PC-3 (cell line): ENCODE data around the gene KCNQ4. TPM values are rescaled to one million over a fixed set of nuclear protein-coding genes. Genes with fewer than 3 reads are reported as not detected.

Experiments
- ATAC-seq: fragments of 200-7000 bp; cut with Tn5 transposase; 2 replicates; pipeline ENCODE4 v1.9.1; 2020; ENCODE audit warnings: mild to moderate bottlenecking, moderate library complexity
- BruUV-seq: library from RNA; stranded (reverse); fragments of 400-500 nt; replicated peaks from 2 replicates; lab custom pipeline; 2021; lab: Mats Ljungman, UMichigan
- CTCF ChIA-PET: fragments of 300-600 bp; sonication (Branson Sonifier 250); formaldehyde crosslinking; loops from one replicate; lab custom pipeline; 2022; ENCODE audit warnings: antibody characterized with exemption; lab: Charles Lee
- POLR2A ChIA-PET: fragments of 300-600 bp; sonication (Branson Sonifier 250); formaldehyde crosslinking; loops from one replicate; lab custom pipeline; 2022; ENCODE audit warnings: antibody characterized with exemption; ENCODE audit not compliant: unreplicated experiment; lab: Charles Lee
- DNase-seq: peaks from one replicate; pipeline ENCODE4 v3.0.0-alpha.2; 2015
- H2AFZ ChIP-seq: fragments of 300-600 bp; sonication (generic); 2 replicates; pipeline ENCODE4 v1.6.0; 2016; ENCODE audit warnings: antibody characterized with exemption, low read length
- H3F3A ChIP-seq: fragments of 300-600 bp; sonication (generic); one replicate; pipeline ENCODE4 v1.6.0; 2017; ENCODE audit warnings: antibody characterized with exemption, low read length, control low read depth, mild to moderate bottlenecking; ENCODE audit not compliant: unreplicated experiment
- H3K27ac ChIP-seq: fragments of 300-600 bp; sonication (generic); 2 replicates; pipeline ENCODE4 v1.5.1; 2016; ENCODE audit warnings: mild to moderate bottlenecking, low read length
- H3K27me3 ChIP-seq: fragments of 300-600 bp; sonication (generic); 2 replicates; pipeline ENCODE4 v1.6.1; 2016; ENCODE audit warnings: low read length, mixed read lengths
- H3K36me3 ChIP-seq: fragments of 300-600 bp; sonication (generic); 2 replicates; pipeline ENCODE4 v1.6.1; 2016; ENCODE audit warnings: low read depth, mixed run types, low read length, mixed read lengths
- H3K4me1 ChIP-seq: fragments of 300-600 bp; sonication (generic); 2 replicates; pipeline ENCODE4 v1.5.1; 2016; ENCODE audit warnings: low read length; ENCODE audit not compliant: insufficient read depth
- H3K4me2 ChIP-seq: fragments of 300-600 bp; sonication (generic); 2 replicates; pipeline ENCODE4 v1.6.0; 2016; ENCODE audit warnings: low read length
- H3K4me3 ChIP-seq: fragments of 300-600 bp; sonication (generic); 2 replicates; pipeline ENCODE4 v1.5.1; 2016; ENCODE audit warnings: mild to moderate bottlenecking, low read length, mixed read lengths
- H3K79me2 ChIP-seq: fragments of 300-600 bp; sonication (generic); 2 replicates; pipeline ENCODE4 v1.6.1; 2017; ENCODE audit warnings: low read length, mixed read lengths
- H3K9ac ChIP-seq: fragments of 300-600 bp; sonication (generic); 2 replicates; pipeline ENCODE4 v1.6.0; 2016; ENCODE audit warnings: mild to moderate bottlenecking, low read length
- H3K9me2 ChIP-seq: fragments of 300-600 bp; sonication (generic); replicated peaks from 2 replicates; pipeline ENCODE4 v1.6.1; 2016; ENCODE audit warnings: mixed run types, low read length, mixed read lengths
- H3K9me3 ChIP-seq: fragments of 300-600 bp; sonication (generic); 2 replicates; pipeline ENCODE4 v1.6.1; 2016; ENCODE audit warnings: low read length, mixed read lengths
- H4K20me1 ChIP-seq: fragments of 300-600 bp; sonication (generic); 2 replicates; pipeline ENCODE4 v1.6.1; 2016; ENCODE audit warnings: low read length, mixed read lengths
- CTCF ChIP-seq: fragments of 300-600 bp; sonication (generic); conservative IDR thresholded peaks from 2 replicates; pipeline ENCODE4 v1.5.1; 2017; ENCODE audit warnings: antibody characterized with exemption, low read depth, mild to moderate bottlenecking, low read length
- EZH2 ChIP-seq: fragments of 300-600 bp; sonication (generic); IDR thresholded peaks from one replicate; pipeline ENCODE4 v1.6.1; 2017; ENCODE audit warnings: antibody characterized with exemption, mild to moderate bottlenecking, low read length; ENCODE audit not compliant: unreplicated experiment
- EZH2phosphoT487 ChIP-seq: fragments of 300-600 bp; sonication (generic); IDR thresholded peaks from 2 replicates; pipeline ENCODE4 v1.6.1; 2018; ENCODE audit warnings: mild to moderate bottlenecking, antibody characterized with exemption, low read length, borderline replicate concordance
- intact Hi-C: fragments of 100-400 bp; cut with micrococcal nuclease; formaldehyde crosslinking; loops from 2 replicates; pipeline ENCODE4 v1.9.0; 2023
- total RNA-seq: library from RNA; depleted of rRNA; stranded (reverse); fragments of >200 nt; gene quantifications from 2 replicates; pipeline ENCODE4 v1.2.3, GENCODE V29; 2014

KCNQ4 gene
- total RNA-seq, 1 experiment from 2014 or later, result 2.5 TPM

GRCh38 chr1:40782371-40782956 is 1.1 kb upstream of the KCNQ4 start:
- Histone ChIP-seq H4K20me1 (no peaks in the 10 kb centered on the region), H3K27ac (no peak overlapping the region), H3K9me2 (no peaks in the 10 kb centered on the region), H3K9ac (no peak overlapping the region), H3K4me2 (peak overlapping the region; percentile 96), H3K79me2 (no peaks in the 10 kb centered on the region), H3K36me3 (no peaks in the 10 kb centered on the region), H3F3A (no peaks in the 10 kb centered on the region), H3K4me1 (peaks cover 10% of the 10 kb centered on the region), H3K9me3 (no peaks in the 10 kb centered on the region), H3K4me3 (peak overlapping the region; percentile 67), H3K27me3 (no peaks in the 10 kb centered on the region), H2AFZ (peak overlapping the region; percentile 84; the same call in 1 of the 2 replicates)
- POLR2A ChIA-PET, result no interaction called here
- TF ChIP-seq EZH2phosphoT487 (no peak), CTCF (0 out of 2 replicates have a peak, but pooled peaks have one; percentile 20), EZH2 (no peak)
- ATAC-seq, result peak; percentile 25
- DNase-seq, result no peak
- intact Hi-C loops, result no loop called here
- no TSS peak for BruUV-seq
- CTCF ChIA-PET, result no interaction called here

GRCh38 chr1:40784141-40784770 is 669 bp downstream of the KCNQ4 start:
- peak overlapping the region; percentile 59 for H3K4me3 ChIP-seq
- ChIA-PET CTCF (no interaction called here), POLR2A (interaction anchor here (0.7 kb wide), 1 partner anchor 91 kb away, joined by 4 read pairs; no protein-coding TSS in a partner anchor)
- no peaks in the 10 kb centered on the region for H3K79me2 ChIP-seq
- H4K20me1 ChIP-seq, result no peaks in the 10 kb centered on the region
- no peak overlapping the region for H3K9ac ChIP-seq
- H3K9me3 ChIP-seq, result no peaks in the 10 kb centered on the region
- peak overlapping the region; percentile 61; the same call in 1 of the 2 replicates for H2AFZ ChIP-seq
- H3K9me2 ChIP-seq, result no peaks in the 10 kb centered on the region
- H3K4me1 ChIP-seq, result peaks cover 10% of the 10 kb centered on the region
- no TSS peak for BruUV-seq
- peak; percentile 30 for ATAC-seq
- H3F3A ChIP-seq, result no peaks in the 10 kb centered on the region
- no peak for DNase-seq
- no peaks in the 10 kb centered on the region for H3K27me3 ChIP-seq
- H3K36me3 ChIP-seq, result no peaks in the 10 kb centered on the region
- no peak overlapping the region for H3K27ac ChIP-seq
- H3K4me2 ChIP-seq, result peak overlapping the region; percentile 80
- no peak for TF ChIP-seq EZH2
- no peak for TF ChIP-seq CTCF
- TF ChIP-seq EZH2phosphoT487, result no peak
- intact Hi-C loops, result no loop called here

- no peaks in the 10 kb centered on the region for H3K27me3 ChIP-seq
- H3K79me2 ChIP-seq, result no peaks in the 10 kb centered on the region
- H3K4me3 ChIP-seq, result no peak overlapping the region
- H3K9ac ChIP-seq, result no peak overlapping the region
- H3K9me3 ChIP-seq, result no peaks in the 10 kb centered on the region
- ATAC-seq (no peak), DNase-seq (no peak)
- TF ChIP-seq EZH2phosphoT487 (no peak), CTCF (no peak), EZH2 (no peak)
- peak overlapping the region; percentile 80 for H3K4me2 ChIP-seq
- no peaks in the 10 kb centered on the region for H3K36me3 ChIP-seq
- H3K9me2 ChIP-seq, result no peaks in the 10 kb centered on the region
- no peak overlapping the region for H3K27ac ChIP-seq
- POLR2A ChIA-PET, result interaction anchor here (0.7 kb wide), 1 partner anchor 92 kb away, joined by 4 read pairs; no protein-coding TSS in a partner anchor
- CTCF ChIA-PET, result no interaction called here
- peaks cover 10% of the 10 kb centered on the region for H3K4me1 ChIP-seq
- intact Hi-C loops, result no loop called here
- H4K20me1 ChIP-seq, result no peaks in the 10 kb centered on the region
- no TSS peak for BruUV-seq
- H2AFZ ChIP-seq, result no peak overlapping the region
- H3F3A ChIP-seq, result no peaks in the 10 kb centered on the region
Observed at GRCh38 chr1:40784771-40785151, 1.2 kb downstream of the KCNQ4 start.
